ENCODE measurements around the gene BICD2. TPM values are rescaled to one million over a fixed set of nuclear protein-coding genes. Genes with fewer than 3 reads are reported as not detected.

BICD2 gene
- total and polyA plus RNA-seq, 2 of the 13 experiments (the other 11 are each of a cell fraction or from before 2014, with no cell fraction given) = 5.1 to 17.4 TPM

DNA sequence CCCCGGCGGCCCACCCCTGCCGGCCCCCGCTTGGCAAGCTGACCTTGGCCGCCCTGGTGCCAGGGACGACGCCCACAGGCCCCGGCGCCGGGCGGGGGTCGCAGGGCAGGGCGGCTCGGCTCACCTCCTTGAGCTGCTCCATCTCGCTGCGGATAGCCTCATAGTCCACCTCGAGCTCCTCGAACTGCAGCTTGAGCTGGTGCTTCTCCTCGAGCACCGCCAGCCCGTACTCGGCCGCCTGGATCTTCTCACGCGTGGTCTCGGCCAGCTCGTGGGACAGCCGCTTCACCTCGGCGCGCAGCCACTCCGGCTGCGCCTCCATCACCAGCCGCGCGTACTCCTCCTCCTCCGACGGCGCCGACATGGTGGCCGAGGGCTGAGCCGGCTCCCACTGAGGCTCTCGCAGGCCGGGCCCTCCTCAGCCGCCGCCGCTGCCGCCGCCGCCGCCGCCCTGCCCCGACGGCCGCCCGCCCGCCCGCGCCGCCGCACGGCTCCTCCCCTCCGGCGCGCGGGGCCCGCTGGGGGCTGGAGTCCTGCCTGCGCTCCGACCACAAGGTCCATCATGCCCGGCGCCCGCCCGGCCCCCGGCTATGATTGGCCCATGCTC, at the start of gene BICD2 (continued):
- TF ChIP-seq CC2D1A (CRISPR knock-in tag; IDR thresholded peaks at IDR 0.05) (0 out of 2 replicates have a peak, but pooled peaks have one; percentile 17), HNRNPH1 (optimal IDR thresholded peaks at IDR 0.05; ENCODE audit: low read depth, low read length) (no peak), ZNF740 (CRISPR knock-in tag; IDR thresholded peaks at IDR 0.05) (no peak), ASH2L (IDR thresholded peaks at IDR 0.05; ENCODE audit: insufficient read length, low read depth, low read length) (peak; percentile 3), ZNF7 (CRISPR knock-in tag; IDR thresholded peaks at IDR 0.05) (peak; percentile 16; the same call in 1 of the 2 replicates), ZNF670 (CRISPR knock-in tag; IDR thresholded peaks at IDR 0.05; ENCODE audit: borderline replicate concordance) (peak; percentile 60; the same call in 1 of the 2 replicates), KMT2A (CRISPR knock-in tag; IDR thresholded peaks at IDR 0.05) (peak; percentile 39; the same call in 1 of the 2 replicates), ZNF513 (CRISPR knock-in tag; conservative IDR thresholded peaks at IDR 0.05) (0 out of 2 replicates have a peak, but pooled peaks have one; percentile 9), MXI1 (IDR thresholded peaks at IDR 0.05; ENCODE audit: borderline replicate concordance, low read depth, low read length) (peak; percentile 46; the same call in 1 of the 3 replicates), JUN (CRISPR knock-in tag; IDR thresholded peaks at IDR 0.05) (0 out of 2 replicates have a peak, but pooled peaks have one; percentile 39), POLR2AphosphoS5 (IDR thresholded peaks at IDR 0.05; ENCODE audit: low read depth, low read length) (no peak), PHF8 (CRISPR knock-in tag; IDR thresholded peaks at IDR 0.05) (peak; percentile 67), ZNF558 (CRISPR knock-in tag; IDR thresholded peaks at IDR 0.05; ENCODE audit: borderline replicate concordance) (0 out of 2 replicates have a peak, but pooled peaks have one; percentile 16), ZNF142 (CRISPR knock-in tag; IDR thresholded peaks at IDR 0.05) (peak; percentile 93), MTA1 (CRISPR knock-in tag; IDR thresholded peaks at IDR 0.05; ENCODE audit: borderline replicate concordance) (peak; percentile 10; the same call in 1 of the 2 replicates), HMG20B (CRISPR knock-in tag; conservative IDR thresholded peaks at IDR 0.05) (0 out of 2 replicates have a peak, but pooled peaks have one; percentile 17)
- TF ChIP-seq, protein P1, sequence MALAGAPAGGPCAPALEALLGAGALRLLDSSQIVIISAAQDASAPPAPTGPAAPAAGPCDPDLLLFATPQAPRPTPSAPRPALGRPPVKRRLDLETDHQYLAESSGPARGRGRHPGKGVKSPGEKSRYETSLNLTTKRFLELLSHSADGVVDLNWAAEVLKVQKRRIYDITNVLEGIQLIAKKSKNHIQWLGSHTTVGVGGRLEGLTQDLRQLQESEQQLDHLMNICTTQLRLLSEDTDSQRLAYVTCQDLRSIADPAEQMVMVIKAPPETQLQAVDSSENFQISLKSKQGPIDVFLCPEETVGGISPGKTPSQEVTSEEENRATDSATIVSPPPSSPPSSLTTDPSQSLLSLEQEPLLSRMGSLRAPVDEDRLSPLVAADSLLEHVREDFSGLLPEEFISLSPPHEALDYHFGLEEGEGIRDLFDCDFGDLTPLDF (CRISPR knock-in tag; IDR thresholded peaks at IDR 0.05) = no peak
- TF ChIP-seq, protein P2, sequence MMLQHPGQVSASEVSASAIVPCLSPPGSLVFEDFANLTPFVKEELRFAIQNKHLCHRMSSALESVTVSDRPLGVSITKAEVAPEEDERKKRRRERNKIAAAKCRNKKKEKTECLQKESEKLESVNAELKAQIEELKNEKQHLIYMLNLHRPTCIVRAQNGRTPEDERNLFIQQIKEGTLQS (CRISPR knock-in tag; IDR thresholded peaks at IDR 0.05) = 0 out of 2 replicates have a peak, but pooled peaks have one; percentile 5

All from HepG2 (cell line).